Activated CD4-positive, alpha-beta T cell treated with anti-CD3 and anti-CD28 coated beads for 36 hours (primary cell): ENCODE results near the gene SLC12A7. TPM values are rescaled to one million over a fixed set of nuclear protein-coding genes. Genes with fewer than 3 reads are reported as not detected.
"Not testable (repeated sequence)": the region's sequence is repeated elsewhere in the genome, so short reads cannot be mapped to it uniquely, and the experiment has no call there.

Experiments used
- ATAC-seq: fragments of 200-7000 bp; cut with Tn5 transposase; one replicate; pipeline ENCODE4 v1.10.0; 2021; ENCODE audit warnings: mild to moderate bottlenecking, moderate library complexity
- CTCF ChIA-PET: fragments of 350-600 bp; sonication (Branson Sonifier 250); formaldehyde crosslinking; loops from one replicate; lab custom pipeline; 2021; ENCODE audit warnings: antibody characterized with exemption; lab: Charles Lee
- POLR2A ChIA-PET: fragments of 350-600 bp; sonication (Branson Sonifier 250); formaldehyde crosslinking; loops from one replicate; lab custom pipeline; 2021; ENCODE audit warnings: antibody characterized with exemption, inconsistent platforms; lab: Charles Lee
- DNase-seq: peaks from one replicate; pipeline ENCODE4 v3.0.0-alpha.2; 2020
- H3K27ac Mint-ChIP-seq: one replicate; pipeline ENCODE4 v1.8.0; 2021; ENCODE audit warnings: mixed read lengths
- H3K27me3 Mint-ChIP-seq: one replicate; pipeline ENCODE4 v1.8.0; 2021; ENCODE audit warnings: mixed read lengths
- H3K36me3 Mint-ChIP-seq: one replicate; pipeline ENCODE4 v1.8.0; 2021; ENCODE audit warnings: low read depth, mixed read lengths
- H3K4me1 Mint-ChIP-seq: one replicate; pipeline ENCODE4 v1.8.0; 2021; ENCODE audit warnings: mixed read lengths
- H3K4me3 Mint-ChIP-seq: one replicate; pipeline ENCODE4 v1.8.0; 2021; ENCODE audit warnings: mild to moderate bottlenecking, moderate library complexity, mixed read lengths
- H3K9me3 Mint-ChIP-seq: one replicate; pipeline ENCODE4 v1.8.0; 2021; ENCODE audit warnings: low read depth, mixed read lengths
- intact Hi-C, 2 experiments: fragments of 100-400 bp; cut with DNase I in 1 of 2; cut with micrococcal nuclease in 1 of 2; formaldehyde crosslinking; loops; one replicate each; pipeline versions ENCODE4 v1.14.2 to v1.15.1; 2022 to 2024; cut with DNase I, micrococcal nuclease
- total RNA-seq, 2 experiments: library from RNA; stranded (reverse); gene quantifications; one replicate each; pipeline ENCODE4 v1.2.3, GENCODE V29; 2021

SLC12A7 gene
- total RNA-seq, 2 experiments from 2014 or later = 18.5 to 21.6 TPM

DNA sequence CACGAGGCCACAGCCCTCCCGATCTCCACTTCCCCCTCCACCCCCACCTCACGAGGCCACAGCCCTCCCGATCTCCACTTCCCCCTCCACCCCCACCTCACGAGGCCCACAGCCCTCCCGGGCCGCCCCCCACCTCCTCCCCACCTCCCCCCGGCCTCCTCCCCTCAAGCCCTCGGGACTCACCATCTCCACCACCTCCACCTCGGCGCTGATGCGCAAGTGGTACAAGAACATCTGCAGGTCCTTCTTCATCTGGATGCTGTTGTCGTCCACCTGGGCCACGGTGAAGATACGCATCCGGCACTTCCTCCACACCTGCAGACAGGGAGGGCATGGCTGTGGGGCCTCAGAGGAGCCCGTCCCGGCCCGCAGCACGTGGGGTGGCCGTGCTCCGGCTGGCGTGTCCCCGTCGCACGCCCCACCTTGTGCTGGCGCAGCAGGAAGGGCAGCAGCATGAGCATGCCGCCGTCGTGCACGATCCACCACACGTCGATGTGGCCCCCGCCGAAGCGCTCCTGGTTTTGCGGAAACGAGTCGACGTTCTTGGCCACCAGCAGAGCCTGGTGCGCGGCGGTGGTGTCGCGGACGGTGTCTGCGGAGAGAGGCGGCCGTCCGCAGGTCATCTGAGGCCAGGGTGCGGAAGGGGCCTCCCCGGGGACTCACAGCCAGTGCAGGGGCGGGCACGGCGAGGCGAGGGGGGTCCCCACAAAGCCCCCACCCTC, 48.0 kb downstream of the SLC12A7 start:
- Mint-ChIP-seq H3K27me3 (no peaks in the 10 kb centered on the region), H3K4me3 (no peak overlapping the region), H3K4me1 (no peaks in the 10 kb centered on the region), H3K9me3 (no peaks in the 10 kb centered on the region), H3K27ac (no peak overlapping the region), H3K36me3 (peaks cover 5% of the 10 kb centered on the region)
- CTCF ChIA-PET = no interaction called here
- intact Hi-C loops = no loop called here
- POLR2A ChIA-PET = no interaction called here
- ATAC-seq (no peak), DNase-seq (no peak)

DNA sequence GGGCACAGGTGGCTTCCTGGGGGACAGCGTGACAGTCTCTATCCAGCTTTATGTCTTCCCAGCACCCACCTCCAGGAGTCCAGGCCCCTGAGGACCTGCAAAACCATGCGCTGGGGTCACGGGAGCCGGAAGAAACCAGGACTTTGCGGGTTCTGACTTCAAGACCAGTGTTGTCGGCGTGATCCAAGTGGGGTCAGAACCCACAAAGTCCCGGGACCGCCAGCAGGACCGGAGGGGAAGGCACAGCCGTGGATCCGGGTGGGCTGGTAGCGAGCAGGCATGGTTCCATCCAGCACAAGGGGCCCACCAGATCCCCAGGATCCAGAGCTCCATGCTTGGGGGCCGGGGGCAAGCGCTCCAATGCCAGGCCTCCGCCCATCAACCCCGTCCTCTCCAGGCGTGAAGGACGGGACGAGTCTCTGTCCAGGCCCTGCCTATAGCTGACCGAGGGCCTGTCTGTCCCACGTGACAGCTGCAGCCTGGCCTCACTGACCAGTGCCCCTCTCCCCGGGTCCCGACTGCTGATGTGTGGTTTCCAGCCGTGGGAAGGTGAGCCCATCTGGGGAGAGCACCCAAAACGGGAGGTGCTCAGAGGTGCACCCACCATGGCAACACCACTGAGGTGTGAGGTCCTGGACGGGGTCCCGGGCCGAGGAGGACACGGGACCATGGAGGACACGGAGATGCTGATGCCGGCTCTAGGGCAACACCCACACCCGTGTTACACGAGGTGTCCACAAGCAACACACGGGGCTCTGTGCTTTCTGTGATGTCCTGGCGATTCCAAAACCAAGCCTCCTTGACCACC, 48.9 kb downstream of the SLC12A7 start:
- intact Hi-C loops = no loop called here
- ChIA-PET POLR2A (no interaction called here), CTCF (no interaction called here)
- Mint-ChIP-seq H3K4me1 (no peaks in the 10 kb centered on the region), H3K27me3 (no peaks in the 10 kb centered on the region), H3K9me3 (no peaks in the 10 kb centered on the region), H3K4me3 (no peak overlapping the region), H3K36me3 (peaks cover 5% of the 10 kb centered on the region), H3K27ac (no peak overlapping the region)
- ATAC-seq (no peak), DNase-seq (no peak)

DNA sequence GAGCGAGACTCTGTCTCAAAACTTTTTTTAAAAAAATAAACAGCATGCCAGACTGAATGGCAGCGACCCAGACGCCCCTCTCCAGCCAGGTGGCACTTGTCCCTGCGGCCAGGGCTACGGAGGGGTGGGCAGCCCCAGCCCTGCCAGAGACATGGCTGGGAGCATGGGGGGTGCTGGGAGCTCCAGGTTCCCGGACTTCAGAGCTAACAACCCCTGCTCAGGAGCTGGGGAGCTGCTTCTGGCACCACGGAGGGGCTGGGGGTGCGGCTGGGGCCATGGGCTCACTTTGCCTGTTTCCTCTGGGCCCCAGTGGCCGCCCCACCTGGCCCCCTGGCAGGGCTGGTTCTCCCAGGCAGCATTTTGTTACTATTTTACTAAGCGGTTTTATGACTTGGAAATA, 49.9 kb downstream of the SLC12A7 start:
- intact Hi-C loops = no loop called here
- ATAC-seq = no peak
- DNase-seq = no peak

DNA sequence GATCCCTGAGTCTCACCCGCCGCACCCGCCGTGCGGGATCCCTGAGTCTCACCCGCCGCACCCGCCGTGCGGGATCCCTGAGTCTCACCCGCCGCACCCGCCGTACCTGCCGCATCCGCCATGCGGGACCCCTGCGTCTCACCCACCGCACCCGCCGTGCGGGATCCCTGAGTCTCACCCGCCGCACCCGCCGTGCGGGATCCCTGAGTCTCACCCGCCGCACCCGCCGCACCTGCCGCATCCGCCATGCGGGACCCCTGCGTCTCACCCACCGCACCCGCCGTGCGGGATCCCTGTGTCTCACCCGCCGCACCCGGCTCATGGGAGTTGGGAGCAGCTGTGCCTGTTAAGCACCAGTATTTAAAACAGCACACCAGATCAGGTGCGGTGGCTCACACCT, 50.6 kb downstream of the SLC12A7 start:
- intact Hi-C loops, POLR2A ChIA-PET, H3K36me3 Mint-ChIP-seq, H3K4me1 Mint-ChIP-seq, H3K27ac Mint-ChIP-seq, H3K9me3 Mint-ChIP-seq, H3K4me3 Mint-ChIP-seq, CTCF ChIA-PET, H3K27me3 Mint-ChIP-seq, DNase-seq, ATAC-seq: not testable (repeated sequence)

More for the DNA sequence above, 49.9 kb downstream of the SLC12A7 start:
- Mint-ChIP-seq H3K36me3 (peaks cover 3% of the 10 kb centered on the region), H3K27ac (no peak overlapping the region), H3K9me3 (no peaks in the 10 kb centered on the region), H3K4me1 (no peaks in the 10 kb centered on the region), H3K4me3 (no peak overlapping the region), H3K27me3 (no peaks in the 10 kb centered on the region)
- POLR2A ChIA-PET = no interaction called here
- CTCF ChIA-PET = no interaction called here

DNA sequence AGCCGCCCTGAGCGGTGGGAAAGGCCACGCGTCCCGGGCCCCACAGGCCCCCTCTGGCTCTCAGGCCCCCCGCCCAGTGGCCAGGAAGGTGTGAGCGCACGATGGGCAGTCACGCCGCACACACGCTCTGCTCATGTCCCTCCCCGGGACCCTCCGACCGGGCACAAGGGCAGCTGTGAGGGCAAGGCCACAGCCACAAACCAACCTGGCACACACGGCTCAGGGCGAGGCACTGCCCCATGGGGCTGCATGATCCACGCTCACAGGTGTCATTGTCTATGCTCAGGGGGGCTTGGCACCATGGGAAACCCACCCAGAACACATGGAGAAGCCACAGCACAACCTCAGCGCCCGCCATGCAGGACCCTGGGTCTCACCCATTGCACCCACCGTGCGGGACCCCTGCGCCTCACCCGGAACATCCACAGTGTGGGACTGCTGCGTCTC, 51.3 kb downstream of the SLC12A7 start:
- DNase-seq (no peak), ATAC-seq (no peak)
- intact Hi-C loops = no loop called here
- ChIA-PET CTCF (interaction anchor here (0.6 kb wide), 1 partner anchor 151 kb away, joined by 3 read pairs; no protein-coding TSS in a partner anchor), POLR2A (no interaction called here)
- H3K36me3 Mint-ChIP-seq = peaks cover 3% of the 10 kb centered on the region
- H3K4me3 Mint-ChIP-seq = no peak overlapping the region
- H3K4me1 Mint-ChIP-seq = no peaks in the 10 kb centered on the region
- no peaks in the 10 kb centered on the region for H3K27me3 Mint-ChIP-seq
- no peak overlapping the region for H3K27ac Mint-ChIP-seq
- no peaks in the 10 kb centered on the region for H3K9me3 Mint-ChIP-seq

DNA sequence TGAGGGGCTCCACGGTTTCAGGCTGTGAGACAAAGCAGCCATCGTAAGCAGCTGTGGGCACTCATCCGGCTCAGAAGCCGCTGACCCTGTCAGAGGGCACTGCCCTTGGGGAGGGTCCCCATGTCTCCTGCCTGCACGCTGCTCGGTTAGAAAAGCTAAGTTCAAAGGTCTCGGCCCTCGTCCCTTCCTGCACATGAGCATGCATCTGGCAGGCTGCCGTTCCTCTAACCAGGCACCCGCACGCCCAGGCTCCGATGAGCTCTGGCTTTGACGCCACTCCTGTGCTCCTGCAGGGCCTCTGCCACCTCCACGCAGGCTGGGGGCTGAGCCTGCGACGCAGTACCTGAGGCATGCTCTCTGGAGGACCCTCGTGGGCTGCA, 52.0 kb downstream of the SLC12A7 start:
- no peak for ATAC-seq
- H3K9me3 Mint-ChIP-seq = no peaks in the 10 kb centered on the region

DNA sequence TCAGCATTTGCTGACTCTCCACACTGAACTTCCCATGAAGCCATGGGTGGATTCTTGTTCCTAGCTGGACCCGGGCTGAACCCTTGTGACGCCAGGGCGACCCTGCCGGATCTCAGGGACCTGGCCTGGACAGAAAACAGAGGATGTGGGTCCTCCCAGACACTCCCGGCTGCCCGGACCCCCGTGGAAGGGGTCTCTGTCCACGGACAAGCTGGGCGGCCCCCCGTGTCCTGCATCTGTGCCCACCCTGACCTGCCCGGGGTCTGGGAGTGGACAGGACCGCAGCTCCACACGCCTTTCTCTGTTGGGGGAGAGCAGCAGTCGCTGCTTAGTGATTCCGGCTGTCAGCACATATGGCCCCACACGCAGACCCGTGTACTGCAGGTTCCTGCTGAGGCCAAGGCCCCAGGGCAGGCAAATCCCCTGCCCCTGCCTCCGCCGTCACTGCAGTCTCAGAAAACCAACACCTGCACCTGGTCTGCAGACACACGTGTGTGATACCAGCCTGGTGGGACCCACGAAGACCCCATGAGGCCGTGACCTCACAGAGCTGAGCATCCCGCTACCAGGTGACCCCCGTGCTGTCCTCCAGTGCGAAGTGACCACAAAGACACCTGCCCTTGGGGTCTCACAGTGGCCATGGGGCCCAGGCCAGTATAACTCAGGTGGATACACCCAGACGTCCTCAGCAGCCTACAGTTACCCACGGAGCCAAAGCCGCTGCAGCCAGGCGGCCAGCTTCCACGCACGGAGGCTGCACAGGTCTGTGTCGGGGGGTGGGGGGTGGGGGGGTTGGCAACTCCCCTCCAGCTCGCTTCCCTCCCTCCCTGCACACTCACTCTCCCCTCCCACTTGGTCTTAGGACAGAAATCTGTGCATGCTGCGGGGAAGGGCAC, 52.6 kb downstream of the SLC12A7 start:
- Mint-ChIP-seq H3K27me3 (no peaks in the 10 kb centered on the region), H3K4me3 (no peak overlapping the region), H3K36me3 (peaks cover 3% of the 10 kb centered on the region), H3K27ac (no peak overlapping the region), H3K4me1 (no peaks in the 10 kb centered on the region), H3K9me3 (no peaks in the 10 kb centered on the region)
- DNase-seq (no peak), ATAC-seq (no peak)
- ChIA-PET CTCF (no interaction called here), POLR2A (no interaction called here)
- intact Hi-C loops = no loop called here

More for the DNA sequence above, 52.0 kb downstream of the SLC12A7 start:
- no peak overlapping the region for H3K27ac Mint-ChIP-seq
- ChIA-PET CTCF (interaction anchor here (0.6 kb wide), 1 partner anchor 150 kb away, joined by 3 read pairs; no protein-coding TSS in a partner anchor), POLR2A (no interaction called here)
- no peak for DNase-seq
- no peaks in the 10 kb centered on the region for H3K4me1 Mint-ChIP-seq
- peaks cover 3% of the 10 kb centered on the region for H3K36me3 Mint-ChIP-seq
- H3K27me3 Mint-ChIP-seq = no peaks in the 10 kb centered on the region
- intact Hi-C loops = no loop called here
- H3K4me3 Mint-ChIP-seq = no peak overlapping the region

DNA sequence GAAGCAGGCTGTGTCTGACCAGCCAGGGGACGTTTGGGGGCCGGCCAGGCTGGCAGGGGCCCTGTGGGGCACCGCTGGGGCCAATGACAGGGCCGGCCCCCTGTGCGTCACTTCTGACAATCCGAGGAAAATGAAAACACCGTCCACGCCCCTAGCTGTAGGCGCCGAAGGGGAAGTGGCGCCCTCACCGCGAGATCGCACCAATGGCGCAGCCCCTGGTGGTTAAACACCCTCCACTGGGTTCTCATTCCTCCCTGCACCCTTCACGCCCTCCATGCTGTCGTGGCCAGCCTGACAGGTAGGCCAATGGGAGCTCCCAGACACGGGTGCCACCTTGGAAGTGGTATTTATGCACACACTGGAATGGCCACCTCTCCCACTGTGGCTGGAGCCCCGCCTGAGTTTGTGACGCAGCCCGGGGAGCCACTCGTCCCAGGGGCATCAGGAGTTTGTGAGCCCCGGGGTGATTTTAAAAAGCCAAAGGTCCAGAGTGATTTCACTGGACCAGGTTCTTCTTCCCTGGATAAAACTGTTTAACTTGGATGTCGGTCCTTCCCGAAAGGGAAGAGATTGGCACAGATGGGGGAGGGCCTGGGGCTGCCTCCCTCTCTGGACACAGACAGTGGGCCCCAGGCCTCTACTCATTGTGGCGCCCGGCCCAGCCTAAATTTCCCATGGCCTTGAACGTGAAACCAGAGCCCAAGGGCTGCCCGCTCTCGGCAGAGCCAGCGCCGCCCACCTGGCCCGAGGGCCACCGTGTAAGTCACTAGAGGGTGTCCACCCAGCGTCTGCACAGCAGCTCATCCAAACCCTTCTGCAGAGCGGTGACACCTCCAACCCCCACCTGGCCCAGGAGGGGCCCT, 53.5 kb downstream of the SLC12A7 start:
- no peaks in the 10 kb centered on the region for H3K9me3 Mint-ChIP-seq
- ChIA-PET CTCF (no interaction called here), POLR2A (no interaction called here)
- no peak for DNase-seq
- ATAC-seq = no peak
- H3K4me3 Mint-ChIP-seq = no peak overlapping the region
- H3K27ac Mint-ChIP-seq = no peak overlapping the region
- intact Hi-C loops = no loop called here
- H3K4me1 Mint-ChIP-seq = no peaks in the 10 kb centered on the region
- H3K27me3 Mint-ChIP-seq = no peaks in the 10 kb centered on the region
- peaks cover 3% of the 10 kb centered on the region for H3K36me3 Mint-ChIP-seq

DNA sequence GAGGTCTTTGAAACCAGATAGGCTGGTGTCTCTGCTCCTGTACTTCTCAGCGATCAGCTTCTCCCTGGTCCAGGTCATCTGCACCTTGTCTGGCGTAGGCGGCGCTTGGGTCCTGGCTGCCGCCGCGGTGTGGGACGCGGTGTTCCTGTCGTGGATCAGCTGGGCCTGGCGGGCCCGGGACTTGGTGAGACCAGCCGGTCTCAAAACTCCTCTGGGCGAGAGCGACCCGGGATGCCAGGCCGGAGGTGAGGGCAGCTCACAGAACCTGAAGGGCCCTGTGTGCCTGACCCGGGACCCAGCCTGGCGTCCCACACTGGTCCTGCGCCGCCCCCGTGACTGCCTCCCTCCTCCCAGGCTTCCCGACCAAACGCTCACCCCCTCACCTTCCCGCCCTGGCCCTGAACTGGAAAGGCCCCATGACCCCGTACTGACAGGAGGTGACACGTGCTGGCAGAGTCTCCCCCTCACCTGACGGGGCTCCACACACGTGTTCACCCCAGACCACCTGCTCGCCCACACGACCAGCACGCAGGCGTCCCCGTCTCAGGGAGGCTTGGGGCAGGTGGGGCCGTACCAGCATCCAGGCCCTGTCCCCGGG, 54.3 kb downstream of the SLC12A7 start:
- Mint-ChIP-seq H3K27ac (no peak overlapping the region), H3K9me3 (no peaks in the 10 kb centered on the region), H3K36me3 (peaks cover 3% of the 10 kb centered on the region), H3K27me3 (no peaks in the 10 kb centered on the region), H3K4me1 (no peaks in the 10 kb centered on the region), H3K4me3 (no peak overlapping the region)
- ChIA-PET POLR2A (no interaction called here), CTCF (no interaction called here)
- no peak for DNase-seq
- intact Hi-C loops = no loop called here
- no peak for ATAC-seq

DNA sequence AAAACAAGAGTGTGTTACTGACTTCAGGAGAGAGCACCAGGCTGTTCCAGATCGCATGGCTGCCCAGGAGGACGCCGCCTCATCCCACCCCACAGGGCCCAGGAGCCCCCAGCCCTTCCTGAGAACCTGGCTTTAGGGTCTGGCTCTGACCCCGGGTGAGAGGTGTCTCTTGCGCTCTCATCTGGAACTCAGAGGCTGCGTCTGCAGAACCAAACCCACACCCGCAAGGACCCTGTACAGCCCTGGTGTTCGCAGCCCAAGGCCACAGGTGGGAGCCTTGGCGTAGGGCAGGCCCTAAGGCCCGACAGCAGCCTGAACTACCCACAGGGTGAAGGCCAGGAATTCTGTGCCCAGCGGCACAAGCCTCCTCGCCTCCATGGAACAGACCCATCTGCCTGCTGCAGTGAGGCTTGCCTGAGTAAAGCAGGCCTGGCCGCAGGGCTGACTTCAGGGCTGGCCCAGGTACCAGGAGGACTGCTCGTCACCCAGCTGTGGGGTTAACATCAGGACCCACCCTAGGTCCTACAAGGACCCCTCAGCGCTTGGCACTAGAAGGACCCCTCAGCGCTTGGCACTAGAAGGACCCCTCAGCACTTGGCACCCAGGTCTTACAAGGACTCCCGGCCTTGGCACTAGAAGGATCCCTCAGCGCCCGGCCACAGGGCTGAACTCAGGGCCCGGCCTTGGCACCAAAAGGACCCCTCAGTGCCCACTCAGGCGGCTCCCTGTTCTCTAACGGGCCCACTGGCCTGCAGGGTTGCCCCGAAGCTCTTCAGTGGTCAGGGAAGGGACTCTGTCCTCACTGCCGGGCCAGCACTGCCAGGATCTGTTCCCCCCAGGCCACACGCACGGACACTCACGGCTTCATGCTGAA, 55.0 kb downstream of the SLC12A7 start:
- no peaks in the 10 kb centered on the region for H3K27me3 Mint-ChIP-seq
- H3K4me1 Mint-ChIP-seq = no peaks in the 10 kb centered on the region
- ATAC-seq = no peak
- no peak overlapping the region for H3K4me3 Mint-ChIP-seq
- CTCF ChIA-PET = no interaction called here
- POLR2A ChIA-PET = no interaction called here
- intact Hi-C loops = no loop called here
- H3K36me3 Mint-ChIP-seq = peaks cover 5% of the 10 kb centered on the region
- no peak for DNase-seq
- no peak overlapping the region for H3K27ac Mint-ChIP-seq
- no peaks in the 10 kb centered on the region for H3K9me3 Mint-ChIP-seq
